ENCODE data around the gene FRY.

Gene FRY

GRCh38 chr13:32168131-32168530 lies 136.6 kb downstream of the FRY start:
- H3K27ac ChIP-seq (ENCODE audit: low read depth, low read length) = no peak overlapping the region
- no peaks in the 10 kb centered on the region for H3K9me3 ChIP-seq (ENCODE audit: control insufficient read depth in 5 of 5, low read length in 5 of 5)
- H3K4me3 ChIP-seq (ENCODE audit: low read depth in 1 of 5, low read length in 5 of 5) = no peak overlapping the region
- H3K4me1 ChIP-seq (ENCODE audit: control insufficient read depth in 5 of 5, insufficient read depth in 5 of 5, low read length in 5 of 5) = no peaks in the 10 kb centered on the region
- H3K36me3 ChIP-seq (ENCODE audit: control insufficient read depth in 5 of 5, insufficient read depth in 5 of 5, low read length in 5 of 5) = peaks cover 0 to 8% (median 3%) of the 10 kb centered on the region in 5 donors
- H3K27me3 ChIP-seq (ENCODE audit: control insufficient read depth in 5 of 5, insufficient read depth in 4 of 5, low read length in 5 of 5) = no peaks in the 10 kb centered on the region
- no peak overlapping the region for H3K9ac ChIP-seq (ENCODE audit: low read length in 5 of 5)

- Histone ChIP-seq H3K9ac (ENCODE audit: low read length in 5 of 5) (no peak overlapping the region), H3K27ac (ENCODE audit: low read depth, low read length) (no peak overlapping the region), H3K27me3 (ENCODE audit: control insufficient read depth in 5 of 5, insufficient read depth in 4 of 5, low read length in 5 of 5) (no peaks in the 10 kb centered on the region), H3K4me3 (ENCODE audit: low read depth in 1 of 5, low read length in 5 of 5) (no peak overlapping the region), H3K4me1 (ENCODE audit: control insufficient read depth in 5 of 5, insufficient read depth in 5 of 5, low read length in 5 of 5) (no peaks in the 10 kb centered on the region), H3K9me3 (ENCODE audit: control insufficient read depth in 5 of 5, low read length in 5 of 5) (no peaks in the 10 kb centered on the region), H3K36me3 (ENCODE audit: control insufficient read depth in 5 of 5, insufficient read depth in 5 of 5, low read length in 5 of 5) (peaks cover 0 to 8% (median 2%) of the 10 kb centered on the region in 5 donors)
Measured at GRCh38 chr13:32170841-32171240, 139.3 kb downstream of the FRY start.

DNA sequence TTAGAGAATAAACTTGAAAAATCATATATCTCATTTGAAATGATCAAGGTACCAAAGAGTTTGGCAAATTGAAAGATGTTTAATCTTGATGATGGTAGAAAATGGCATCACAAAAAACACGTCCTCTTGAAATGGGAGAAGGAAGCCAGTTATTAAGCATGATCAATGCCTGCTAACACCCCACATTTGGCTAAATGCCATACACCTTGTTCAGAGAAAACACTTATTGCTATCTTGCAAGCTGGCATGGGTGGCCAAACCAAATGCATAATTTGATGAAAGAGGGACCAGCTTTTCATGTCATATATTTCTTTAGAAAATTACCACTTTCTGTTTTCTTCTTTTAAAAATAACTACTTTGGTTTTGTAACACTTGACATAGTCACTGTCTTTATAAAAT lies 142.3 kb downstream of the FRY start:
- H3K36me3 ChIP-seq (ENCODE audit: control insufficient read depth in 5 of 5, insufficient read depth in 5 of 5, low read length in 5 of 5) = peaks cover 2 to 13% (median 4%) of the 10 kb centered on the region in 5 donors
- no peak overlapping the region for H3K27ac ChIP-seq (ENCODE audit: low read depth, low read length)

DNA sequence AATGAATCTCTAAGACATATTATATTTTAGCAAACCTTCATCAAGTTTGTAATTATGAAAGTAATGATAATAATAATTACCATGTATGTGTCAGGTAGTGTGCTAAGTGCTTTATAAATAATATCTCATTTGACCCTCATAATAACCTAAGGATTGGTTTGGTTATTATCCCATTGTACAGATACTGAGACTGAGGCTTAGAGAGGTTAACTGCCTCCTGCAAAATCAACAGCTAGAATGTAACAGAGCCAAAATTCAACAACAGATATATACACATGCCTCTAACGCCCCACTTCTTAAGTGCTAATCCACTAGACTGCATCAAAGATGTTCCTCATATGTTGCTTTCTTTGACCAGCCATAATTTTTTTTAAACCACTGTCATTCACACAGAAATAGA lies 142.8 kb downstream of the FRY start:
- no peak overlapping the region for H3K4me3 ChIP-seq (ENCODE audit: low read depth in 1 of 5, low read length in 5 of 5)
- H3K4me1 ChIP-seq (ENCODE audit: control insufficient read depth in 5 of 5, insufficient read depth in 5 of 5, low read length in 5 of 5) = no peaks in the 10 kb centered on the region
- peaks cover 2 to 16% (median 6%) of the 10 kb centered on the region in 5 donors for H3K36me3 ChIP-seq (ENCODE audit: control insufficient read depth in 5 of 5, insufficient read depth in 5 of 5, low read length in 5 of 5)
- no peaks in the 10 kb centered on the region for H3K9me3 ChIP-seq (ENCODE audit: control insufficient read depth in 5 of 5, low read length in 5 of 5)
- no peak overlapping the region for H3K27ac ChIP-seq (ENCODE audit: low read depth, low read length)
- H3K27me3 ChIP-seq (ENCODE audit: control insufficient read depth in 5 of 5, insufficient read depth in 4 of 5, low read length in 5 of 5) = no peaks in the 10 kb centered on the region
- no peak overlapping the region for H3K9ac ChIP-seq (ENCODE audit: low read length in 5 of 5)

More for the DNA sequence above, 142.3 kb downstream of the FRY start:
- Histone ChIP-seq H3K27me3 (ENCODE audit: control insufficient read depth in 5 of 5, insufficient read depth in 4 of 5, low read length in 5 of 5) (no peaks in the 10 kb centered on the region), H3K9ac (ENCODE audit: low read length in 5 of 5) (no peak overlapping the region), H3K4me1 (ENCODE audit: control insufficient read depth in 5 of 5, insufficient read depth in 5 of 5, low read length in 5 of 5) (no peaks in the 10 kb centered on the region), H3K9me3 (ENCODE audit: control insufficient read depth in 5 of 5, low read length in 5 of 5) (no peaks in the 10 kb centered on the region), H3K4me3 (ENCODE audit: low read depth in 1 of 5, low read length in 5 of 5) (no peak overlapping the region)

- no peak overlapping the region for H3K9ac ChIP-seq (ENCODE audit: low read length in 5 of 5)
- peaks cover 2 to 16% (median 7%) of the 10 kb centered on the region in 5 donors for H3K36me3 ChIP-seq (ENCODE audit: control insufficient read depth in 5 of 5, insufficient read depth in 5 of 5, low read length in 5 of 5)
- no peak overlapping the region for H3K27ac ChIP-seq (ENCODE audit: low read depth, low read length)
Measured at GRCh38 chr13:32175307-32175706, 143.7 kb downstream of the FRY start.

DNA sequence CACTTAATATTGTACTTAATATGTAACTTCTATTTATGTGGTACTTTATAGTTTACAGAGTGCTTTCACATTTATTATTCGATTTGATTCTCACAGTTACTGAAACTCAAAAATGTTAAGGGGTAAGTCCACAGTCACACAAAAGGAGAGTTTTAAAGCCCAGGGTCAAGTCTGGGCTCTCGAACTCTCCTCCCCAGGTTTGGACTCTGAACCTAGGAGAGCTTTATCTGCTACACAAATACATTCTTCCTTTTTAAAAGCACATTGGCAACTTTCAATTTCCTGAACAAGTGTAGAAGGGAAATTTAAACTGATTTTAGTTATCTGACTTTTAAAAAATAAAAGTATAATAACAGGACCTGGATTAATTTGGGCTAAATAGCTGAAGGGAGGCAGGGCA lies 144.4 kb downstream of the FRY start:
- H3K27ac ChIP-seq (ENCODE audit: low read depth, low read length) = no peak overlapping the region
- peaks cover 2 to 16% (median 7%) of the 10 kb centered on the region in 5 donors for H3K36me3 ChIP-seq (ENCODE audit: control insufficient read depth in 5 of 5, insufficient read depth in 5 of 5, low read length in 5 of 5)
- H3K4me3 ChIP-seq (ENCODE audit: low read depth in 1 of 5, low read length in 5 of 5) = no peak overlapping the region
- H3K4me1 ChIP-seq (ENCODE audit: control insufficient read depth in 5 of 5, insufficient read depth in 5 of 5, low read length in 5 of 5) = no peaks in the 10 kb centered on the region
- H3K9ac ChIP-seq (ENCODE audit: low read length in 5 of 5) = no peak overlapping the region
- no peaks in the 10 kb centered on the region for H3K9me3 ChIP-seq (ENCODE audit: control insufficient read depth in 5 of 5, low read length in 5 of 5)
- H3K27me3 ChIP-seq (ENCODE audit: control insufficient read depth in 5 of 5, insufficient read depth in 4 of 5, low read length in 5 of 5) = no peaks in the 10 kb centered on the region

More at GRCh38 chr13:32175307-32175706, 143.7 kb downstream of the FRY start:
- H3K4me1 ChIP-seq (ENCODE audit: control insufficient read depth in 5 of 5, insufficient read depth in 5 of 5, low read length in 5 of 5) = no peaks in the 10 kb centered on the region
- H3K9me3 ChIP-seq (ENCODE audit: control insufficient read depth in 5 of 5, low read length in 5 of 5) = no peaks in the 10 kb centered on the region
- H3K4me3 ChIP-seq (ENCODE audit: low read depth in 1 of 5, low read length in 5 of 5) = no peak overlapping the region
- H3K27me3 ChIP-seq (ENCODE audit: control insufficient read depth in 5 of 5, insufficient read depth in 4 of 5, low read length in 5 of 5) = no peaks in the 10 kb centered on the region

DNA sequence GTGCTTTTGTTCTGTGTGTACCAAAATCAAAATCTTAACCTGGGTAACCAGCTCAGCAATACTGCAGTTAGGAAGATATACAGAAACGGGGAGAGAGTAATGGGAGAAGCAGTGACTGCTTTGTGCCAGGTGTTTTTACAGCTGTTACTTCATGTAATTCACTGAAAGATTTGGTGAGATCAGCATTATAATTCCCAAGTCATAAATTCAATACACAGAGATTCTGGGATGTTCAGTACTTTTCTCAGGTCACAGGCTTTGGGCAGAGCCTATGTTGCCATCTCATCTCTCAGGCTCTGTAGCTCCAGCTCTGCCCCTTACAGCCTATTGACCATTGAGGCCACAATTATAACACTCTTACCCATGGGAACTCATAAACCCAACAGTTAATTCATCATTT lies 145.1 kb downstream of the FRY start:
- Histone ChIP-seq H3K4me1 (ENCODE audit: control insufficient read depth in 5 of 5, insufficient read depth in 5 of 5, low read length in 5 of 5) (no peaks in the 10 kb centered on the region), H3K27ac (ENCODE audit: low read depth, low read length) (no peak overlapping the region), H3K36me3 (ENCODE audit: control insufficient read depth in 5 of 5, insufficient read depth in 5 of 5, low read length in 5 of 5) (peaks cover 2 to 14% (median 7%) of the 10 kb centered on the region in 5 donors), H3K9me3 (ENCODE audit: control insufficient read depth in 5 of 5, low read length in 5 of 5) (no peaks in the 10 kb centered on the region), H3K4me3 (ENCODE audit: low read depth in 1 of 5, low read length in 5 of 5) (no peak overlapping the region), H3K27me3 (ENCODE audit: control insufficient read depth in 5 of 5, insufficient read depth in 4 of 5, low read length in 5 of 5) (no peaks in the 10 kb centered on the region), H3K9ac (ENCODE audit: low read length in 5 of 5) (no peak overlapping the region)

GRCh38 chr13:32178763-32179162 lies 147.2 kb downstream of the FRY start:
- no peaks in the 10 kb centered on the region for H3K4me1 ChIP-seq (ENCODE audit: control insufficient read depth in 5 of 5, insufficient read depth in 5 of 5, low read length in 5 of 5)
- H3K9ac ChIP-seq (ENCODE audit: low read length in 5 of 5) = no peak overlapping the region
- H3K4me3 ChIP-seq (ENCODE audit: low read depth in 1 of 5, low read length in 5 of 5) = no peak overlapping the region
- H3K36me3 ChIP-seq (ENCODE audit: control insufficient read depth in 5 of 5, insufficient read depth in 5 of 5, low read length in 5 of 5) = peaks cover 2 to 14% (median 7%) of the 10 kb centered on the region in 5 donors
- H3K27ac ChIP-seq (ENCODE audit: low read depth, low read length) = no peak overlapping the region
- H3K27me3 ChIP-seq (ENCODE audit: control insufficient read depth in 5 of 5, insufficient read depth in 4 of 5, low read length in 5 of 5) = no peaks in the 10 kb centered on the region
- H3K9me3 ChIP-seq (ENCODE audit: control insufficient read depth in 5 of 5, low read length in 5 of 5) = no peaks in the 10 kb centered on the region

DNA sequence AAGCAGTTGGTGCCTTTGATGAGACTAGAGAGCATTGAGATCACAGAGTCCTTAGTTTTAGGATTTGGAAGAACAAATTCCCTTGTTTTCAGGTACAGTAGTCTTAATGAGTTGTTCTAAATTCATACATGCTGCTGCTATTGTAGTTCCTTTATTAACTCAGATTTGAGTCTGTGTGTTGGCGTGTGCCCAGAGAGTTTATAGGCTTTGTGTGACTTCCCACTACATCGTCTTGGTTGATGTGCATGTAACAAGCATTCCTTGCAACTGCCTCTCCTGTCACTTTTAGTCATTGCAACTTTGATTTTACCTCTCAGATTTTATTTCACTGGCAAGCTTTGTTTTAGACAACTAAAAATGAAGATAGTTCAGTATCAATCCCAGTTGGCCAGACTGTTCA lies 148.1 kb downstream of the FRY start:
- no peaks in the 10 kb centered on the region for H3K27me3 ChIP-seq (ENCODE audit: control insufficient read depth in 5 of 5, insufficient read depth in 4 of 5, low read length in 5 of 5)
- H3K9me3 ChIP-seq (ENCODE audit: control insufficient read depth in 5 of 5, low read length in 5 of 5) = no peaks in the 10 kb centered on the region
- H3K36me3 ChIP-seq (ENCODE audit: control insufficient read depth in 5 of 5, insufficient read depth in 5 of 5, low read length in 5 of 5) = peaks cover 2 to 18% (median 6%) of the 10 kb centered on the region in 5 donors
- H3K4me1 ChIP-seq (ENCODE audit: control insufficient read depth in 5 of 5, insufficient read depth in 5 of 5, low read length in 5 of 5) = no peaks in the 10 kb centered on the region
- H3K9ac ChIP-seq (ENCODE audit: low read length in 5 of 5) = no peak overlapping the region
- H3K27ac ChIP-seq (ENCODE audit: low read depth, low read length) = no peak overlapping the region
- no peak overlapping the region for H3K4me3 ChIP-seq (ENCODE audit: low read depth in 1 of 5, low read length in 5 of 5)

DNA sequence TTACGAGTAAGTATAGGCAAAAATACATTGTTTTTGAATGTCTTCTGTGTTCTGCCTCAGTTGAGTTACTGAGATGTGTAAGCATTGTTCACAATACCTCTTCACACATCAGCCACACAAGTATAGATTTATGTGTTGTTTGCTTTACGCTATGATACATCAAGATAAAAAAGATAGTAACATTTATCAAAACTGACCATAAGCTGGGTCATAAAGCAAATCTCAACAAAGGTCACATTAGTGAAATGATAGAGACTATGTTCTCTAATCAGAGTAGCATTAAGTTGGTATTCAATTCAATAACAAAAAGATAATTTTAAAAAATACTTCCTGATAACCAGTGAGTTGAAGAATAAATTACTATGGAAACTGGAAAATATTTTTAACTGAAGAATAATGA lies 156.1 kb downstream of the FRY start:
- no peaks in the 10 kb centered on the region for H3K9me3 ChIP-seq (ENCODE audit: control insufficient read depth in 5 of 5, low read length in 5 of 5)
- H3K9ac ChIP-seq (ENCODE audit: low read length in 5 of 5) = no peak overlapping the region
- peaks cover 8 to 25% (median 12%) of the 10 kb centered on the region in 5 donors for H3K36me3 ChIP-seq (ENCODE audit: control insufficient read depth in 5 of 5, insufficient read depth in 5 of 5, low read length in 5 of 5)
- H3K4me1 ChIP-seq (ENCODE audit: control insufficient read depth in 5 of 5, insufficient read depth in 5 of 5, low read length in 5 of 5) = no peaks in the 10 kb centered on the region
- no peak overlapping the region for H3K4me3 ChIP-seq (ENCODE audit: low read depth in 1 of 5, low read length in 5 of 5)
- H3K27ac ChIP-seq (ENCODE audit: low read depth, low read length) = no peak overlapping the region
- no peaks in the 10 kb centered on the region for H3K27me3 ChIP-seq (ENCODE audit: control insufficient read depth in 5 of 5, insufficient read depth in 4 of 5, low read length in 5 of 5)

All from subcutaneous abdominal adipose tissue (tissue), 5 donors.